ENCODE data around the gene CHAF1B. TPM values are rescaled to one million over a fixed set of nuclear protein-coding genes. Genes with fewer than 3 reads are reported as not detected.

Gene CHAF1B
- polyA plus RNA-seq, 3 donors: 0.24 TPM; not detected in 2

GRCh38 chr21:36424592-36424991 lies 39.4 kb downstream of the CHAF1B start:
- H3K4me1 ChIP-seq (ENCODE audit: control insufficient read depth in 1 of 2, insufficient read depth in 2 of 2, low read length in 2 of 2): peaks cover 3 to 4% of the 10 kb centered on the region in 2 donors
- Mint-ChIP-seq H3K4me1 (peaks cover 20% of the 10 kb centered on the region), H3K27ac (peak overlapping the region in 1 of 7 donors; percentile 54), H3K4me3 (no peak overlapping the region), H3K9me3 (no peaks in the 10 kb centered on the region), H3K27me3 (ENCODE audit: low read depth in 3 of 3) (peaks cover 10 to 13% (median 11%) of the 10 kb centered on the region in 3 donors), H3K36me3 (peaks cover 0 to 6% of the 10 kb centered on the region in 2 donors)
- no peaks in the 10 kb centered on the region for H3K79me2 ChIP-seq (ENCODE audit: insufficient read depth, low read length)
- peaks cover 0 to under 1% of the 10 kb centered on the region in 2 donors for H3K27me3 ChIP-seq (ENCODE audit: control insufficient read depth in 2 of 2, insufficient read depth in 2 of 2, low read length in 2 of 2)
- no peaks in the 10 kb centered on the region for H3K9me3 ChIP-seq (replicated peaks in 1 of 2; ENCODE audit: control insufficient read depth in 1 of 2, insufficient read depth in 1 of 2, low read length in 2 of 2)
- H3K4me2 ChIP-seq (replicated peaks; ENCODE audit: extremely low read depth, low read length, poor library complexity, severe bottlenecking): no peak overlapping the region
- intact Hi-C loops (cut with micrococcal nuclease): loop anchor here in 1 of 2 donors (5.0 to 10.0 kb wide), 2 partner anchors 33 to 80 kb away; no protein-coding TSS in a partner anchor
- H2AFZ ChIP-seq (ENCODE audit: insufficient read depth, low read depth, low read length, poor library complexity, severe bottlenecking): no peak overlapping the region
- no peaks in the 10 kb centered on the region for H3K36me3 ChIP-seq (replicated peaks in 1 of 2; ENCODE audit: control insufficient read depth in 1 of 2, insufficient read depth in 2 of 2, low read length in 2 of 2)
- H3K27ac ChIP-seq (ENCODE audit: low read depth in 1 of 2, low read length in 2 of 2): no peak overlapping the region
- H4K20me1 ChIP-seq (ENCODE audit: insufficient read depth, low read length): no peaks in the 10 kb centered on the region
- DNase-seq: no peak
- no peak for TF ChIP-seq CTCF (IDR thresholded peaks at IDR 0.05)
- no peak overlapping the region for H3K4me3 ChIP-seq (replicated peaks in 1 of 3; ENCODE audit: low read depth in 2 of 3, low read length in 3 of 3)
- no peak overlapping the region for H3K9ac ChIP-seq (ENCODE audit: insufficient read depth, low read length, poor library complexity, severe bottlenecking)
- 97% methylated on average over 6 of the region's 8 CpGs for WGBS (ENCODE audit: insufficient coverage)

DNA sequence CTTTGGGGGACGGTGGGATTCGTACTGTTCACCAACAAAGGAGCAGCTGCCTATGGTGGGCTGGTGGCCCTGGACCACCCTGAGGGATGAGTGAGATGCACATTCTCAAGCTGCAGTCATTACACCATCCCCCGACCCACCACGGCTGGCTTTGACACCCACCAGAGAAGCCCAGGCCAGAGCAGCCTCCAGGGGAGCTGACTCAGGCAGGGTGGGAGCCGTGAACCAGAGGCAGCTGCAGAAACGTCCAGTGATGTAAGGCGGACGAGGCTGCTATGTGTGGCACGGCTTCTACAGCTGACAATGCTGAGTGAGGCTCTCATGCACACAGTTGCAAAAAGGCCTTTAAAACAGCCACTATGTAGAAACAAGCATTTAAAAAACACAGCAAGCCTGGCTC lies 40.1 kb downstream of the CHAF1B start:
- H3K27me3 ChIP-seq (ENCODE audit: control insufficient read depth in 2 of 2, insufficient read depth in 2 of 2, low read length in 2 of 2): peaks cover 0 to 7% of the 10 kb centered on the region in 2 donors
- H3K27ac ChIP-seq (ENCODE audit: low read depth in 1 of 2, low read length in 2 of 2): no peak overlapping the region
- no peaks in the 10 kb centered on the region for H3K9me3 Mint-ChIP-seq
- intact Hi-C loops (cut with micrococcal nuclease): loop anchor here in 1 of 2 donors (10.0 kb wide), 1 partner anchor 80 kb away; no protein-coding TSS in a partner anchor
- no peak overlapping the region for H3K9ac ChIP-seq (ENCODE audit: insufficient read depth, low read length, poor library complexity, severe bottlenecking)
- H3K36me3 Mint-ChIP-seq: peaks cover 0 to 9% of the 10 kb centered on the region in 2 donors
- H3K4me2 ChIP-seq (replicated peaks; ENCODE audit: extremely low read depth, low read length, poor library complexity, severe bottlenecking): no peak overlapping the region
- no peaks in the 10 kb centered on the region for H3K36me3 ChIP-seq (replicated peaks in 1 of 2; ENCODE audit: control insufficient read depth in 1 of 2, insufficient read depth in 2 of 2, low read length in 2 of 2)
- WGBS (ENCODE audit: insufficient coverage): 94% methylated on average over 6 of the region's 9 CpGs
- no peak overlapping the region for H3K4me3 ChIP-seq (replicated peaks in 1 of 3; ENCODE audit: low read depth in 2 of 3, low read length in 3 of 3)
- peaks cover 23% of the 10 kb centered on the region for H3K4me1 Mint-ChIP-seq
- peaks cover 10 to 11% of the 10 kb centered on the region in 2 donors for H3K4me1 ChIP-seq (ENCODE audit: control insufficient read depth in 1 of 2, insufficient read depth in 2 of 2, low read length in 2 of 2)
- H3K79me2 ChIP-seq (ENCODE audit: insufficient read depth, low read length): no peaks in the 10 kb centered on the region
- H4K20me1 ChIP-seq (ENCODE audit: insufficient read depth, low read length): no peaks in the 10 kb centered on the region
- TF ChIP-seq CTCF (IDR thresholded peaks at IDR 0.05): no peak
- no peak overlapping the region for H3K27ac Mint-ChIP-seq
- no peak overlapping the region for H3K4me3 Mint-ChIP-seq
- peaks cover 17 to 19% (median 18%) of the 10 kb centered on the region in 3 donors for H3K27me3 Mint-ChIP-seq (ENCODE audit: low read depth in 3 of 3)
- H3K9me3 ChIP-seq (replicated peaks in 1 of 2; ENCODE audit: control insufficient read depth in 1 of 2, insufficient read depth in 1 of 2, low read length in 2 of 2): no peaks in the 10 kb centered on the region
- no peak for DNase-seq
- H2AFZ ChIP-seq (ENCODE audit: insufficient read depth, low read depth, low read length, poor library complexity, severe bottlenecking): no peak overlapping the region

Data from CD14-positive monocyte (primary cell).